K562 (cell line): ENCODE data around the gene SERTAD3. TPM values are rescaled to one million over a fixed set of nuclear protein-coding genes. Genes with fewer than 3 reads are reported as not detected.

Experiments
- ADNP ChIP-seq: fragments of 200-800 bp; sonication (Bioruptor generic); IDR thresholded peaks from 2 replicates; pipeline ENCODE4 v1.6.1; 2016; ENCODE audit warnings: missing genetic modification characterization, missing compliant biosample characterization
- ATF1 ChIP-seq, 2 experiments: fragments of 450-650 bp in 1 of 2; IDR thresholded peaks; 2 replicates each; pipeline ENCODE4 v1.6.1; 2016; ENCODE audit warnings: missing compliant biosample characterization in 1 of 2, missing genetic modification characterization in 1 of 2
- CREB1 ChIP-seq, 2 experiments: sonication (generic) in 1 of 2; formaldehyde crosslinking in 1 of 2; IDR thresholded peaks; 2 replicates each; pipeline versions ENCODE4 v1.6.1 to v1.8.0; 2012 to 2022; ENCODE audit warnings: inconsistent platforms in 1 of 2, mild to moderate bottlenecking in 1 of 2, missing genetic modification reagents in 1 of 2, moderate library complexity in 1 of 2
- CSDE1 ChIP-seq, 2 experiments: fragments of 450-650 bp; IDR thresholded peaks; 2 replicates each; pipeline ENCODE4 v1.6.1; 2016; ENCODE audit warnings: mild to moderate bottlenecking in 1 of 2
- FUS ChIP-seq: fragments of 200-400 bp; formaldehyde crosslinking; optimal IDR thresholded peaks from 2 replicates; pipeline ENCODE3; 2017; ENCODE audit warnings: low read depth, low read length
- GATAD2A ChIP-seq: fragments of 450-650 bp; IDR thresholded peaks from 2 replicates; pipeline ENCODE4 v1.6.1; 2017
- HNRNPK ChIP-seq: fragments of 200-400 bp; formaldehyde crosslinking; IDR thresholded peaks from one replicate; pipeline ENCODE4 v1.6.1; 2018; ENCODE audit warnings: mild to moderate bottlenecking, low read depth, low read length; ENCODE audit not compliant: poor library complexity, severe bottlenecking
- MCM7 ChIP-seq, 2 experiments: fragments of 450-650 bp; IDR thresholded peaks; 2 replicates each; pipeline ENCODE4 v1.6.1; 2016 to 2018
- NCOR1 ChIP-seq: fragments of 450-650 bp; IDR thresholded peaks from 2 replicates; pipeline ENCODE4 v1.6.1; 2016; ENCODE audit warnings: mild to moderate bottlenecking, moderate library complexity
- PTBP1 ChIP-seq: fragments of 200-400 bp; formaldehyde crosslinking; IDR thresholded peaks from 2 replicates; pipeline ENCODE4 v1.6.1; 2017; ENCODE audit warnings: low read depth, low read length
- SMARCA4 ChIP-seq: fragments of 450-650 bp; IDR thresholded peaks from 2 replicates; pipeline ENCODE4 v1.6.1; 2016
- polyA plus RNA-seq, 8 experiments: library from polyadenylated mRNA; depleted of rRNA in 4 of 8; stranded (reverse) in 5 of 8; unstranded in 3 of 8; fragments of >200 nt; fragmentation: Nextera tagmentation in 2 of 8; fragmentation: Illumina TruSeq in 1 of 8; extraction: Ambion mirVana in 2 of 8; extraction: Trizol in 1 of 8; gene quantifications; 2 replicates each; pipeline versions ENCODE4 v1.2.1 to v1.2.3, GENCODE V29; 2011 to 2014; ENCODE audit warnings: inconsistent platforms in 1 of 8, missing spikeins in 1 of 8
- total RNA-seq, 7 experiments: library from RNA; depleted of rRNA in 6 of 7; stranded (reverse); fragments of >200 nt in 6 of 7; fragmentation: Illumina TruSeq in 2 of 7; extraction: Trizol in 2 of 7; gene quantifications; 2 replicates each; pipeline versions ENCODE4 v1.2.1 to v1.2.3, GENCODE V29; 2011 to 2021; ENCODE audit warnings: low replicate concordance in 1 of 7
- TF ChIP-seq, protein P1 (sequence below): sonication (generic); formaldehyde crosslinking; IDR thresholded peaks from 2 replicates; pipeline ENCODE4 v1.8.0; 2022; ENCODE audit warnings: missing genetic modification reagents, mild to moderate bottlenecking, moderate library complexity, borderline replicate concordance
- TF ChIP-seq, protein P2 (sequence below): fragments of 450-650 bp; IDR thresholded peaks from 2 replicates; pipeline ENCODE4 v1.6.1; 2016; ENCODE audit warnings: mild to moderate bottlenecking, moderate library complexity
- TF ChIP-seq, protein P3 (sequence below): fragments of 250-450 bp; sonication (Bioruptor Pico); IDR thresholded peaks from 2 replicates; pipeline ENCODE4 v1.8.0; 2021; ENCODE audit warnings: mild to moderate bottlenecking, moderate library complexity

The SERTAD3 gene
- total and polyA plus RNA-seq, 9 of the 15 experiments (the other 6 are each of a cell fraction or from before 2014, with no cell fraction given): 5.4 to 28.9 (median 17.5) TPM

DNA sequence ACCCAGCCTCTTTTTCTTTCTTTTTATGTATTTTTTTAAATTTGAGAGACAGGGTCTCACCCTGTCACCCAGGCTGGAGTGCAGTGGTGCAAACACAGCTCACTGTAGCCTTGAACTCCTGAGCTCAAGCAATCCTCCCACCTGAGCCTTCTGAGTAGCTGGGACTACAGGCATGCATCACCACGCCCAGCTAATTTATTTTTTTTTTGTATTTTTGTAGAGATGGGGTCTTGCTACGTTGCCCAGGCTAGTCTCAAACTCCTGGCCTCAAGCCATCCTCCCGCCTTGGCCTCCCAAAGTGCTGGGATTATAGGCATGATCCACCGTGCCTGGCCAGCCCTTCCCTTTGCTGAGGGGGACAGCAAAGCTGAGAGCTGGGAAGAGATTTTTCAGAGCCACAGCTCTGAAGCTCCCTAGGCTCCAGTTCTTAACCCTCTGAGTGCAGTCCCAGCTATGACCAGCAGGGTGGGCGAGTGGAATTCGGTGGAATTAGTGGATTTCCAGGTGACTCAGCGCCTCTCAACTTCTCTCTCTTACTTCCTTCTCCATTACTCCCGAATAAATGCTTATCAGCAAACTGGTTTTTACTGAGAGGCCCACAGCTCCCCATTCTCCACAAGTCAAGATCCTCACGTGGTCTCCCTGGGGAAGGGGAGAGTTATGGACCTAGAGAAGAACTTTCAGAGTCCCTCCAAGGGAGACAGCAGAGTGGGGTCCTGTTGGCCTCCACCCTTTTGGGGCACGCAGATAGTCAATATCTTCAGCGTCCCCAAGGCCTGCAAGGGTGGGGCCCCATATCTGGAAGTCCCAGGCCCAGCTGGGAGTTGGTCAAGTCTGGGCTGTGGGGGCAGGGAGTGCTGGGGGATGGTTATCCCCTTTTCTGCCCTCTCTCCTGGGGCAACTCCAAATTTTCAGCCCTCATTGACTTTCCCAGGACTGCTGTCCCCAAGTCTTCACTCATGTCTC is 20.2 kb upstream of the SERTAD3 start (continued):
- TF ChIP-seq, protein P1, sequence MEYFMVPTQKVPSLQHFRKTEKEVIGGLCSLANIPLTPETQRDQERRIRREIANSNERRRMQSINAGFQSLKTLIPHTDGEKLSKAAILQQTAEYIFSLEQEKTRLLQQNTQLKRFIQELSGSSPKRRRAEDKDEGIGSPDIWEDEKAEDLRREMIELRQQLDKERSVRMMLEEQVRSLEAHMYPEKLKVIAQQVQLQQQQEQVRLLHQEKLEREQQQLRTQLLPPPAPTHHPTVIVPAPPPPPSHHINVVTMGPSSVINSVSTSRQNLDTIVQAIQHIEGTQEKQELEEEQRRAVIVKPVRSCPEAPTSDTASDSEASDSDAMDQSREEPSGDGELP: peak; percentile 99
- peak; percentile 96 for TF ChIP-seq SMARCA4
- peak; percentile 44; the same call in 1 of the 2 replicates for TF ChIP-seq CREB1 (IDR thresholded peaks at IDR 0.05)
- TF ChIP-seq CREB1 (CRISPR knock-in tag; IDR thresholded peaks at IDR 0.05): no peak
- TF ChIP-seq GATAD2A: peak; percentile 95
- peak; percentile 98 for TF ChIP-seq NCOR1
- no peak for TF ChIP-seq MCM7 (IDR thresholded peaks at IDR 0.05)
- no peak for TF ChIP-seq HNRNPK
- no peak for TF ChIP-seq ATF1 (CRISPR knock-in tag; IDR thresholded peaks at IDR 0.05)
- peak; percentile 47 for TF ChIP-seq ATF1 (tag; IDR thresholded peaks at IDR 0.05)
- TF ChIP-seq, protein P2, sequence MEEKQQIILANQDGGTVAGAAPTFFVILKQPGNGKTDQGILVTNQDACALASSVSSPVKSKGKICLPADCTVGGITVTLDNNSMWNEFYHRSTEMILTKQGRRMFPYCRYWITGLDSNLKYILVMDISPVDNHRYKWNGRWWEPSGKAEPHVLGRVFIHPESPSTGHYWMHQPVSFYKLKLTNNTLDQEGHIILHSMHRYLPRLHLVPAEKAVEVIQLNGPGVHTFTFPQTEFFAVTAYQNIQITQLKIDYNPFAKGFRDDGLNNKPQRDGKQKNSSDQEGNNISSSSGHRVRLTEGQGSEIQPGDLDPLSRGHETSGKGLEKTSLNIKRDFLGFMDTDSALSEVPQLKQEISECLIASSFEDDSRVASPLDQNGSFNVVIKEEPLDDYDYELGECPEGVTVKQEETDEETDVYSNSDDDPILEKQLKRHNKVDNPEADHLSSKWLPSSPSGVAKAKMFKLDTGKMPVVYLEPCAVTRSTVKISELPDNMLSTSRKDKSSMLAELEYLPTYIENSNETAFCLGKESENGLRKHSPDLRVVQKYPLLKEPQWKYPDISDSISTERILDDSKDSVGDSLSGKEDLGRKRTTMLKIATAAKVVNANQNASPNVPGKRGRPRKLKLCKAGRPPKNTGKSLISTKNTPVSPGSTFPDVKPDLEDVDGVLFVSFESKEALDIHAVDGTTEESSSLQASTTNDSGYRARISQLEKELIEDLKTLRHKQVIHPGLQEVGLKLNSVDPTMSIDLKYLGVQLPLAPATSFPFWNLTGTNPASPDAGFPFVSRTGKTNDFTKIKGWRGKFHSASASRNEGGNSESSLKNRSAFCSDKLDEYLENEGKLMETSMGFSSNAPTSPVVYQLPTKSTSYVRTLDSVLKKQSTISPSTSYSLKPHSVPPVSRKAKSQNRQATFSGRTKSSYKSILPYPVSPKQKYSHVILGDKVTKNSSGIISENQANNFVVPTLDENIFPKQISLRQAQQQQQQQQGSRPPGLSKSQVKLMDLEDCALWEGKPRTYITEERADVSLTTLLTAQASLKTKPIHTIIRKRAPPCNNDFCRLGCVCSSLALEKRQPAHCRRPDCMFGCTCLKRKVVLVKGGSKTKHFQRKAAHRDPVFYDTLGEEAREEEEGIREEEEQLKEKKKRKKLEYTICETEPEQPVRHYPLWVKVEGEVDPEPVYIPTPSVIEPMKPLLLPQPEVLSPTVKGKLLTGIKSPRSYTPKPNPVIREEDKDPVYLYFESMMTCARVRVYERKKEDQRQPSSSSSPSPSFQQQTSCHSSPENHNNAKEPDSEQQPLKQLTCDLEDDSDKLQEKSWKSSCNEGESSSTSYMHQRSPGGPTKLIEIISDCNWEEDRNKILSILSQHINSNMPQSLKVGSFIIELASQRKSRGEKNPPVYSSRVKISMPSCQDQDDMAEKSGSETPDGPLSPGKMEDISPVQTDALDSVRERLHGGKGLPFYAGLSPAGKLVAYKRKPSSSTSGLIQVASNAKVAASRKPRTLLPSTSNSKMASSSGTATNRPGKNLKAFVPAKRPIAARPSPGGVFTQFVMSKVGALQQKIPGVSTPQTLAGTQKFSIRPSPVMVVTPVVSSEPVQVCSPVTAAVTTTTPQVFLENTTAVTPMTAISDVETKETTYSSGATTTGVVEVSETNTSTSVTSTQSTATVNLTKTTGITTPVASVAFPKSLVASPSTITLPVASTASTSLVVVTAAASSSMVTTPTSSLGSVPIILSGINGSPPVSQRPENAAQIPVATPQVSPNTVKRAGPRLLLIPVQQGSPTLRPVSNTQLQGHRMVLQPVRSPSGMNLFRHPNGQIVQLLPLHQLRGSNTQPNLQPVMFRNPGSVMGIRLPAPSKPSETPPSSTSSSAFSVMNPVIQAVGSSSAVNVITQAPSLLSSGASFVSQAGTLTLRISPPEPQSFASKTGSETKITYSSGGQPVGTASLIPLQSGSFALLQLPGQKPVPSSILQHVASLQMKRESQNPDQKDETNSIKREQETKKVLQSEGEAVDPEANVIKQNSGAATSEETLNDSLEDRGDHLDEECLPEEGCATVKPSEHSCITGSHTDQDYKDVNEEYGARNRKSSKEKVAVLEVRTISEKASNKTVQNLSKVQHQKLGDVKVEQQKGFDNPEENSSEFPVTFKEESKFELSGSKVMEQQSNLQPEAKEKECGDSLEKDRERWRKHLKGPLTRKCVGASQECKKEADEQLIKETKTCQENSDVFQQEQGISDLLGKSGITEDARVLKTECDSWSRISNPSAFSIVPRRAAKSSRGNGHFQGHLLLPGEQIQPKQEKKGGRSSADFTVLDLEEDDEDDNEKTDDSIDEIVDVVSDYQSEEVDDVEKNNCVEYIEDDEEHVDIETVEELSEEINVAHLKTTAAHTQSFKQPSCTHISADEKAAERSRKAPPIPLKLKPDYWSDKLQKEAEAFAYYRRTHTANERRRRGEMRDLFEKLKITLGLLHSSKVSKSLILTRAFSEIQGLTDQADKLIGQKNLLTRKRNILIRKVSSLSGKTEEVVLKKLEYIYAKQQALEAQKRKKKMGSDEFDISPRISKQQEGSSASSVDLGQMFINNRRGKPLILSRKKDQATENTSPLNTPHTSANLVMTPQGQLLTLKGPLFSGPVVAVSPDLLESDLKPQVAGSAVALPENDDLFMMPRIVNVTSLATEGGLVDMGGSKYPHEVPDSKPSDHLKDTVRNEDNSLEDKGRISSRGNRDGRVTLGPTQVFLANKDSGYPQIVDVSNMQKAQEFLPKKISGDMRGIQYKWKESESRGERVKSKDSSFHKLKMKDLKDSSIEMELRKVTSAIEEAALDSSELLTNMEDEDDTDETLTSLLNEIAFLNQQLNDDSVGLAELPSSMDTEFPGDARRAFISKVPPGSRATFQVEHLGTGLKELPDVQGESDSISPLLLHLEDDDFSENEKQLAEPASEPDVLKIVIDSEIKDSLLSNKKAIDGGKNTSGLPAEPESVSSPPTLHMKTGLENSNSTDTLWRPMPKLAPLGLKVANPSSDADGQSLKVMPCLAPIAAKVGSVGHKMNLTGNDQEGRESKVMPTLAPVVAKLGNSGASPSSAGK: no peak
- TF ChIP-seq ADNP (tag): no peak
- TF ChIP-seq, protein P3, sequence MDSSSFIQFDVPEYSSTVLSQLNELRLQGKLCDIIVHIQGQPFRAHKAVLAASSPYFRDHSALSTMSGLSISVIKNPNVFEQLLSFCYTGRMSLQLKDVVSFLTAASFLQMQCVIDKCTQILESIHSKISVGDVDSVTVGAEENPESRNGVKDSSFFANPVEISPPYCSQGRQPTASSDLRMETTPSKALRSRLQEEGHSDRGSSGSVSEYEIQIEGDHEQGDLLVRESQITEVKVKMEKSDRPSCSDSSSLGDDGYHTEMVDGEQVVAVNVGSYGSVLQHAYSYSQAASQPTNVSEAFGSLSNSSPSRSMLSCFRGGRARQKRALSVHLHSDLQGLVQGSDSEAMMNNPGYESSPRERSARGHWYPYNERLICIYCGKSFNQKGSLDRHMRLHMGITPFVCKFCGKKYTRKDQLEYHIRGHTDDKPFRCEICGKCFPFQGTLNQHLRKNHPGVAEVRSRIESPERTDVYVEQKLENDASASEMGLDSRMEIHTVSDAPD (CRISPR knock-in tag): no peak
- no peak for TF ChIP-seq FUS
- no peak for TF ChIP-seq CSDE1 (IDR thresholded peaks at IDR 0.05)
- TF ChIP-seq PTBP1: no peak; the same call in 1 of the 2 replicates
